ENCODE measurements around the gene VGLL1. TPM values are rescaled to one million over a fixed set of nuclear protein-coding genes. Genes with fewer than 3 reads are reported as not detected.

VGLL1 gene
- polyA plus RNA-seq, 1 donor (not counting 4 experiments of a cell fraction or from before 2014, with no cell fraction given) = 4.1 TPM

- no peak for FAIRE-seq
- no peak overlapping the region for H3K27ac ChIP-seq (ENCODE audit: control insufficient read depth, insufficient read depth, low read length)
Measured at GRCh38 chrX:136542281-136542680, 10.3 kb downstream of the VGLL1 start.

DNA sequence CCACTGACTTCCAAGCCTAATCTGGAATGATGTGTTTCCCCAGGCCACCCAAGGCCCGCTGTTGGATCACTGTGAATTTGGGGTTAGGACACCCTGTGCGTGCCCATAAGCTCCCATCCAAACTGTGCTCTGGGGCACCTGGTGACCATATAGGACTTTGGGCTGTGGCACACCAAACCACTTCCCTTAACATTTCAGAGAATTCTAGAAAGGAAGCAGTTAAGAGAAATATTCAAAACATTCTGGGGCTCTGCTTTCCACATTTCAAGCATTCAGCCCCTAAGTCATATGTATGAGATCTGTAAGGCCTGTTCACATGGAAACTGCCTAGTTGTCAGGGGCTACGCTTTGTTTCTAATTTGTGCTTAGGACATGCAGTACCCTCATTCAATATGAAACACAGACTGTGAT is 14.4 kb downstream of the VGLL1 start:
- no peak overlapping the region for H2AFZ ChIP-seq (ENCODE audit: control insufficient read depth, low read length)
- TF ChIP-seq EZH2 (IDR thresholded peaks at IDR 0.05; ENCODE audit: low read length) = no peak
- TF ChIP-seq, protein P1, sequence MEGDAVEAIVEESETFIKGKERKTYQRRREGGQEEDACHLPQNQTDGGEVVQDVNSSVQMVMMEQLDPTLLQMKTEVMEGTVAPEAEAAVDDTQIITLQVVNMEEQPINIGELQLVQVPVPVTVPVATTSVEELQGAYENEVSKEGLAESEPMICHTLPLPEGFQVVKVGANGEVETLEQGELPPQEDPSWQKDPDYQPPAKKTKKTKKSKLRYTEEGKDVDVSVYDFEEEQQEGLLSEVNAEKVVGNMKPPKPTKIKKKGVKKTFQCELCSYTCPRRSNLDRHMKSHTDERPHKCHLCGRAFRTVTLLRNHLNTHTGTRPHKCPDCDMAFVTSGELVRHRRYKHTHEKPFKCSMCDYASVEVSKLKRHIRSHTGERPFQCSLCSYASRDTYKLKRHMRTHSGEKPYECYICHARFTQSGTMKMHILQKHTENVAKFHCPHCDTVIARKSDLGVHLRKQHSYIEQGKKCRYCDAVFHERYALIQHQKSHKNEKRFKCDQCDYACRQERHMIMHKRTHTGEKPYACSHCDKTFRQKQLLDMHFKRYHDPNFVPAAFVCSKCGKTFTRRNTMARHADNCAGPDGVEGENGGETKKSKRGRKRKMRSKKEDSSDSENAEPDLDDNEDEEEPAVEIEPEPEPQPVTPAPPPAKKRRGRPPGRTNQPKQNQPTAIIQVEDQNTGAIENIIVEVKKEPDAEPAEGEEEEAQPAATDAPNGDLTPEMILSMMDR (optimal IDR thresholded peaks at IDR 0.05 in 1 of 3, IDR thresholded peaks at IDR 0.05 in 1 of 3, conservative IDR thresholded peaks at IDR 0.05 in 1 of 3; ENCODE audit: extremely low read depth in 1 of 3, insufficient read depth in 2 of 3, low read length in 3 of 3) = no peak
- H3K9me1 ChIP-seq (ENCODE audit: control insufficient read depth, extremely low read depth, insufficient read depth, low read length) = no peaks in the 10 kb centered on the region
- H3K27ac ChIP-seq (ENCODE audit: control insufficient read depth, insufficient read depth, low read length) = no peak overlapping the region
- no peaks in the 10 kb centered on the region for H3K9me3 ChIP-seq (ENCODE audit: control insufficient read depth, low read depth, low read length)
- no peak overlapping the region for H3K4me3 ChIP-seq (ENCODE audit: control insufficient read depth in 2 of 3, extremely low read depth in 1 of 3, insufficient read depth in 2 of 3, low read depth in 1 of 3, low read length in 3 of 3)
- H3K79me2 ChIP-seq (ENCODE audit: control insufficient read depth, insufficient read depth, low read length) = no peaks in the 10 kb centered on the region
- no peaks in the 10 kb centered on the region for H3K36me3 ChIP-seq (ENCODE audit: control insufficient read depth in 2 of 2, extremely low read depth in 1 of 2, insufficient read depth in 2 of 2, low read length in 2 of 2)
- H3K4me2 ChIP-seq (ENCODE audit: control insufficient read depth, extremely low read depth, insufficient read depth, low read depth, low read length) = no peak overlapping the region
- no peak overlapping the region for H3K9ac ChIP-seq (ENCODE audit: control insufficient read depth, extremely low read depth, insufficient read depth, low read length)
- no peak for FAIRE-seq
- dilution Hi-C loops (cut with MboI; ENCODE audit: extremely low pct_ligation_motif_present, low sequenced_read_pairs) = no loop called here
- no peak for DNase-seq (ENCODE audit: low read depth, low spot score)
- no peaks in the 10 kb centered on the region for H3K27me3 ChIP-seq (ENCODE audit: control insufficient read depth, extremely low read depth, insufficient read depth, low read length)
- no peaks in the 10 kb centered on the region for H4K20me1 ChIP-seq (ENCODE audit: control insufficient read depth, extremely low read depth, insufficient read depth, low read length)
- H3K4me1 ChIP-seq (ENCODE audit: control insufficient read depth, extremely low read depth, insufficient read depth, low read length) = no peaks in the 10 kb centered on the region

More at GRCh38 chrX:136542281-136542680, 10.3 kb downstream of the VGLL1 start:
- no peak for TF ChIP-seq EZH2 (IDR thresholded peaks at IDR 0.05; ENCODE audit: low read length)
- TF ChIP-seq, protein P1 (optimal IDR thresholded peaks at IDR 0.05 in 1 of 3, IDR thresholded peaks at IDR 0.05 in 1 of 3, conservative IDR thresholded peaks at IDR 0.05 in 1 of 3; ENCODE audit: extremely low read depth in 1 of 3, insufficient read depth in 2 of 3, low read length in 3 of 3) = no peak
- Histone ChIP-seq H3K4me1 (ENCODE audit: control insufficient read depth, extremely low read depth, insufficient read depth, low read length) (no peaks in the 10 kb centered on the region), H4K20me1 (ENCODE audit: control insufficient read depth, extremely low read depth, insufficient read depth, low read length) (no peaks in the 10 kb centered on the region), H3K27me3 (ENCODE audit: control insufficient read depth, extremely low read depth, insufficient read depth, low read length) (no peaks in the 10 kb centered on the region), H3K79me2 (ENCODE audit: control insufficient read depth, insufficient read depth, low read length) (no peaks in the 10 kb centered on the region), H3K4me2 (ENCODE audit: control insufficient read depth, extremely low read depth, insufficient read depth, low read depth, low read length) (no peak overlapping the region), H3K4me3 (ENCODE audit: control insufficient read depth in 2 of 3, extremely low read depth in 1 of 3, insufficient read depth in 2 of 3, low read depth in 1 of 3, low read length in 3 of 3) (no peak overlapping the region), H3K9me1 (ENCODE audit: control insufficient read depth, extremely low read depth, insufficient read depth, low read length) (no peaks in the 10 kb centered on the region), H3K36me3 (ENCODE audit: control insufficient read depth in 2 of 2, extremely low read depth in 1 of 2, insufficient read depth in 2 of 2, low read length in 2 of 2) (no peaks in the 10 kb centered on the region), H2AFZ (ENCODE audit: control insufficient read depth, low read length) (no peak overlapping the region), H3K9ac (ENCODE audit: control insufficient read depth, extremely low read depth, insufficient read depth, low read length) (no peak overlapping the region), H3K9me3 (ENCODE audit: control insufficient read depth, low read depth, low read length) (no peaks in the 10 kb centered on the region)
- dilution Hi-C loops (cut with MboI; ENCODE audit: extremely low pct_ligation_motif_present, low sequenced_read_pairs) = no loop called here
- no peak for DNase-seq (ENCODE audit: low read depth, low spot score)
